Osteocyte (in vitro differentiated cells): ENCODE measurements around the gene RNF166. TPM values are rescaled to one million over a fixed set of nuclear protein-coding genes. Genes with fewer than 3 reads are reported as not detected.
A peak's percentile ranks its signal among the peaks of the same experiment; 100 is the strongest.

ENCODE experiments used
- DNase-seq: peaks from one replicate; pipeline ENCODE4 v3.0.0; 2021; ENCODE audit warnings: mixed read lengths; ENCODE audit not compliant: unreplicated experiment; ENCODE audit errors: extremely low spot score
- H3K27ac Mint-ChIP-seq: one replicate; pipeline ENCODE4 v1.8.0; 2021; ENCODE audit warnings: mild to moderate bottlenecking, mixed read lengths; ENCODE audit not compliant: unreplicated experiment
- H3K27me3 Mint-ChIP-seq: one replicate; pipeline ENCODE4 v1.8.0; 2021; ENCODE audit warnings: mixed read lengths; ENCODE audit not compliant: unreplicated experiment
- H3K36me3 Mint-ChIP-seq: one replicate; pipeline ENCODE4 v1.8.0; 2021; ENCODE audit warnings: mixed read lengths; ENCODE audit not compliant: unreplicated experiment
- H3K4me1 Mint-ChIP-seq: one replicate; pipeline ENCODE4 v1.8.0; 2021; ENCODE audit warnings: mixed read lengths; ENCODE audit not compliant: unreplicated experiment
- H3K4me3 Mint-ChIP-seq: one replicate; pipeline ENCODE4 v1.8.0; 2021; ENCODE audit warnings: mild to moderate bottlenecking, moderate library complexity, mixed read lengths; ENCODE audit not compliant: unreplicated experiment
- H3K9me3 Mint-ChIP-seq: one replicate; pipeline ENCODE4 v1.8.0; 2021; ENCODE audit warnings: mixed read lengths; ENCODE audit not compliant: unreplicated experiment
- CTCF ChIP-seq: fragments of 200-600 bp; sonication (generic); IDR thresholded peaks from 2 replicates; pipeline ENCODE4 v1.5.0; 2021; ENCODE audit warnings: antibody characterized with exemption, mild to moderate bottlenecking, moderate library complexity
- microRNA-seq: library from miRNA; unstranded; fragments of <30 nt; microRNA quantifications from one replicate; pipeline ENCODE4 v1.1.0, GENCODE V29; 2020; ENCODE audit not compliant: unreplicated experiment
- total RNA-seq: library from RNA; stranded (reverse); gene quantifications from 2 replicates; pipeline ENCODE4 v1.2.1, GENCODE V29; 2021

Gene RNF166
- total RNA-seq, 1 donor from 2014 or later = 17.2 TPM

- DNase-seq = no peak
- Mint-ChIP-seq H3K9me3 (no peaks in the 10 kb centered on the region), H3K4me1 (peaks cover 15% of the 10 kb centered on the region), H3K4me3 (peak overlapping the region; percentile 40), H3K27ac (no peak overlapping the region), H3K27me3 (no peaks in the 10 kb centered on the region), H3K36me3 (peaks cover 1% of the 10 kb centered on the region)
- TF ChIP-seq CTCF = no peak
Observed at GRCh38 chr16:88649195-88649923, 56.8 kb downstream of the RNF166 start.

DNA sequence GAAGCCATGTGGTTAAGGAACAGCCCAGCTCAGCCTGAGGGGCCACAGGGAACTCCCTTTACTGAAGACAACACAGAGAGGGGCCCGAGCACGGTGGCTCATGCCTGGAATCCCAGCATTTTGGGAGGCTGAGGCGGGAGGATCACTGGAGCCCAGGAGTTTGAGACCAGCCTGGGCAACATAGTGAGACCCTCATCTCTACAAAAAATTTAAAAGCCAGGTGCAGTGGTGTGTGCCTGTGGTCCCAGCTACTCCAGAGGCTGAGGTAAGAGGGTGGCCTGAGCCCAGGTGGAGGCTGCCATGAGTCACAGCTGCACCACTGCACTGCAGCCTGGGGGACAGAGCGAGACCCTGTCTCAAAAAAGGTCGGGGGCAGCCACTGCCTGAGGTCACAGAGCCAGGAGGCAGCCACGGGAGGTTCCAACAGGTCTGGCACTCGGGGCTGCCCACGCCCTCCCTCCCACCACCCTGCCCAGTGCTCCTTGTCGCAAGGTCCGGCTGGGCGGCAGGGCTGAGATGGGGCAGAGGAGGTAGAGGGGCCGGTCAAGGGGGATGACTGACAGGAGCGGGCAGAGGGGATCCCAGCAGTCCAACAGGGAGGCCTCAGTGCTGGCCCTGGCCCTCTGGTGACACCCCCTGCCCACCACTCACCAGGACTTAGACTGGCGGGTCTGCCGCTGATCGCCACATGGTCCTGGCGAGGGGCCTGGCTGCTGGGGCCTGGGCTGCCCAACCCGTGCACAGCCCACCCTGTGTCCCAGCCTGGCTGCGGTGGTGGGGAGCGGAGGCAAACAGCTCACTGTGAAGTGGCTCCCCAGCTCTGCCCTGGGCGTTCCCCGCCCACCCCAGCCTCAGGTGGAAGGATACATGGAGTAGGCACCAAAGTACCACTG is 58.8 kb downstream of the RNF166 start:
- no peak for DNase-seq
- Mint-ChIP-seq H3K9me3 (no peaks in the 10 kb centered on the region), H3K4me1 (peaks cover 15% of the 10 kb centered on the region)

More for the DNA sequence above, 58.8 kb downstream of the RNF166 start:
- H3K27ac Mint-ChIP-seq = no peak overlapping the region
- TF ChIP-seq CTCF = no peak
- H3K36me3 Mint-ChIP-seq = no peaks in the 10 kb centered on the region
- H3K27me3 Mint-ChIP-seq = no peaks in the 10 kb centered on the region
- no peak overlapping the region for H3K4me3 Mint-ChIP-seq

Small RNAs within 50 kb of the gene (microRNA-seq; reads per million reads assigned to microRNA genes)
- gene MIR4722 = not detected

Other genes with a start within 250 kb of the RNF166 start
- gene ZC3H18, start 136.0 kb downstream of the RNF166 start, total RNA-seq = 49.8 and 50.2 TPM in 2 replicates
- not detected in 2 replicates for gene IL17C, start 67.8 kb downstream of the RNF166 start, total RNA-seq
- gene CYBA, start 55.4 kb downstream of the RNF166 start, total RNA-seq = 51.4 and 51.8 TPM in 2 replicates
- 28.8 and 32.8 TPM in 2 replicates for gene MVD, start 43.3 kb downstream of the RNF166 start, total RNA-seq
- gene SNAI3, start 19.9 kb downstream of the RNF166 start, total RNA-seq = not detected in 2 replicates
- gene CTU2, start 95 bp upstream of the RNF166 start, total RNA-seq = 20.6 and 21.2 TPM in 2 replicates
- 165 and 174 TPM in 2 replicates for gene PIEZO1, start 78.8 kb upstream of the RNF166 start, total RNA-seq
- 5.6 and 6.6 TPM in 2 replicates for gene CDT1, start 97.4 kb upstream of the RNF166 start, total RNA-seq
- 77.1 and 83.9 TPM in 2 replicates for gene APRT, start 105.5 kb upstream of the RNF166 start, total RNA-seq
- 47.0 and 51.5 TPM in 2 replicates for gene GALNS, start 150.5 kb upstream of the RNF166 start, total RNA-seq
- 71.7 and 74.0 TPM in 2 replicates for gene TRAPPC2L, start 150.7 kb upstream of the RNF166 start, total RNA-seq
- not detected in 2 replicates for gene PABPN1L, start 160.3 kb upstream of the RNF166 start, total RNA-seq